Mesenchymal stem cell (in vitro differentiated cells and primary cell): Measurements from ENCODE around the gene WIPF3.

Experiments
- DNase-seq: peaks from one replicate; pipeline ENCODE4 v3.0.0-alpha.2; 2013
- H2AFZ ChIP-seq: one replicate; pipeline ENCODE4 v1.6.1; 2013; ENCODE audit warnings: low read depth, mild to moderate bottlenecking, control low read depth, inconsistent platforms, low read length, moderate library complexity
- H2AK5ac ChIP-seq: 2 replicates; pipeline ENCODE4 v1.6.1; 2013; ENCODE audit warnings: low read length, moderate library complexity, mild to moderate bottlenecking, inconsistent platforms; ENCODE audit not compliant: severe bottlenecking
- H2BK120ac ChIP-seq: one replicate; pipeline ENCODE4 v1.6.1; 2013; ENCODE audit warnings: low read depth, mild to moderate bottlenecking, inconsistent platforms, low read length, moderate library complexity
- H2BK12ac ChIP-seq, 2 experiments: one replicate each; pipeline ENCODE4 v1.6.1; 2013; ENCODE audit warnings: inconsistent platforms in 2 of 2, low read length in 2 of 2, mild to moderate bottlenecking in 2 of 2, moderate library complexity in 2 of 2, control low read depth in 1 of 2
- H2BK15ac ChIP-seq: one replicate; pipeline ENCODE4 v1.6.1; 2013; ENCODE audit warnings: mild to moderate bottlenecking, low read depth, inconsistent platforms; ENCODE audit not compliant: poor library complexity, severe bottlenecking
- H2BK5ac ChIP-seq: 2 replicates; pipeline ENCODE4 v1.6.1; 2013; ENCODE audit warnings: low read depth, mild to moderate bottlenecking, low read length, control low read depth, inconsistent platforms; ENCODE audit not compliant: poor library complexity, severe bottlenecking
- H3K14ac ChIP-seq, 2 experiments: one replicate each; pipeline ENCODE4 v1.6.1; 2013; ENCODE audit warnings: inconsistent platforms in 2 of 2, low read length in 2 of 2, control low read depth in 1 of 2, mild to moderate bottlenecking in 1 of 2, moderate library complexity in 1 of 2
- H3K18ac ChIP-seq, 2 experiments: one replicate each; pipeline ENCODE4 v1.6.1; 2013; ENCODE audit warnings: inconsistent platforms in 2 of 2, low read length in 2 of 2, control low read depth in 1 of 2, low read depth in 1 of 2, mild to moderate bottlenecking in 1 of 2
- H3K23ac ChIP-seq, 2 experiments: one replicate each; pipeline ENCODE4 v1.6.1; 2013; ENCODE audit warnings: inconsistent platforms in 2 of 2, low read length in 2 of 2, mild to moderate bottlenecking in 2 of 2, moderate library complexity in 2 of 2, control low read depth in 1 of 2
- H3K27ac ChIP-seq: 2 replicates; pipeline ENCODE4 v1.5.1; 2013; ENCODE audit warnings: mild to moderate bottlenecking, moderate library complexity, low read length, control low read depth, inconsistent platforms; ENCODE audit not compliant: poor library complexity, severe bottlenecking
- H3K27me3 ChIP-seq, 2 experiments: 2 replicates each; pipeline versions ENCODE4 v1.6.1 to v1.7.0; 2013; ENCODE audit warnings: low read length in 2 of 2, mild to moderate bottlenecking in 2 of 2, moderate library complexity in 2 of 2, control low read depth in 1 of 2, inconsistent platforms in 1 of 2; ENCODE audit not compliant: control insufficient read depth in 1 of 2, insufficient read depth in 1 of 2
- H3K36me3 ChIP-seq, 2 experiments: 2 replicates each; pipeline versions ENCODE4 v1.6.1 to v1.7.0; 2013; ENCODE audit warnings: low read length in 2 of 2, control low read depth in 1 of 2, inconsistent platforms in 1 of 2, low read depth in 1 of 2, mild to moderate bottlenecking in 1 of 2; ENCODE audit not compliant: insufficient read depth in 2 of 2, control insufficient read depth in 1 of 2
- H3K4ac ChIP-seq, 2 experiments: one replicate each; pipeline ENCODE4 v1.6.1; 2013; ENCODE audit warnings: inconsistent platforms in 2 of 2, low read length in 2 of 2, mild to moderate bottlenecking in 2 of 2, moderate library complexity in 2 of 2, control low read depth in 1 of 2, low read depth in 1 of 2
- H3K4me1 ChIP-seq: 2 replicates; pipeline ENCODE4 v1.6.1; 2013; ENCODE audit warnings: low read depth, low read length, control low read depth; ENCODE audit not compliant: control insufficient read depth, insufficient read depth
- H3K4me2 ChIP-seq: 2 replicates; pipeline ENCODE4 v1.6.1; 2013; ENCODE audit warnings: low read length, mild to moderate bottlenecking, inconsistent platforms; ENCODE audit not compliant: poor library complexity, severe bottlenecking
- H3K4me3 ChIP-seq, 2 experiments: 2 replicates each; pipeline versions ENCODE4 v1.5.1 to v1.7.0; 2013; ENCODE audit warnings: low read length in 2 of 2, mild to moderate bottlenecking in 2 of 2, control low read depth in 1 of 2, low read depth in 1 of 2; ENCODE audit not compliant: insufficient read depth in 1 of 2
- H3K79me1 ChIP-seq: replicated peaks from 2 replicates; pipeline ENCODE4 v1.6.1; 2013; ENCODE audit warnings: mild to moderate bottlenecking, control low read depth, low read length, inconsistent platforms; ENCODE audit not compliant: poor library complexity, severe bottlenecking
- H3K9ac ChIP-seq: 2 replicates; pipeline ENCODE4 v1.7.0; 2013; ENCODE audit warnings: mild to moderate bottlenecking, low read length, moderate library complexity
- H3K9me3 ChIP-seq: 2 replicates; pipeline ENCODE4 v1.7.0; 2013; ENCODE audit warnings: mild to moderate bottlenecking, low read length; ENCODE audit not compliant: control insufficient read depth
- H4K8ac ChIP-seq: one replicate; pipeline ENCODE4 v1.6.1; 2013; ENCODE audit warnings: inconsistent platforms, mild to moderate bottlenecking, low read length, moderate library complexity
- H4K91ac ChIP-seq: one replicate; pipeline ENCODE4 v1.6.1; 2013; ENCODE audit warnings: mild to moderate bottlenecking, low read length, inconsistent platforms
- WGBS: methylation state at CpG from one replicate; pipeline ENCODE4 v1.1.7; 2013; ENCODE audit warnings: mixed read lengths; 5-methylcytosine and 5-hydroxymethylcytosine counted together

The WIPF3 gene

DNA sequence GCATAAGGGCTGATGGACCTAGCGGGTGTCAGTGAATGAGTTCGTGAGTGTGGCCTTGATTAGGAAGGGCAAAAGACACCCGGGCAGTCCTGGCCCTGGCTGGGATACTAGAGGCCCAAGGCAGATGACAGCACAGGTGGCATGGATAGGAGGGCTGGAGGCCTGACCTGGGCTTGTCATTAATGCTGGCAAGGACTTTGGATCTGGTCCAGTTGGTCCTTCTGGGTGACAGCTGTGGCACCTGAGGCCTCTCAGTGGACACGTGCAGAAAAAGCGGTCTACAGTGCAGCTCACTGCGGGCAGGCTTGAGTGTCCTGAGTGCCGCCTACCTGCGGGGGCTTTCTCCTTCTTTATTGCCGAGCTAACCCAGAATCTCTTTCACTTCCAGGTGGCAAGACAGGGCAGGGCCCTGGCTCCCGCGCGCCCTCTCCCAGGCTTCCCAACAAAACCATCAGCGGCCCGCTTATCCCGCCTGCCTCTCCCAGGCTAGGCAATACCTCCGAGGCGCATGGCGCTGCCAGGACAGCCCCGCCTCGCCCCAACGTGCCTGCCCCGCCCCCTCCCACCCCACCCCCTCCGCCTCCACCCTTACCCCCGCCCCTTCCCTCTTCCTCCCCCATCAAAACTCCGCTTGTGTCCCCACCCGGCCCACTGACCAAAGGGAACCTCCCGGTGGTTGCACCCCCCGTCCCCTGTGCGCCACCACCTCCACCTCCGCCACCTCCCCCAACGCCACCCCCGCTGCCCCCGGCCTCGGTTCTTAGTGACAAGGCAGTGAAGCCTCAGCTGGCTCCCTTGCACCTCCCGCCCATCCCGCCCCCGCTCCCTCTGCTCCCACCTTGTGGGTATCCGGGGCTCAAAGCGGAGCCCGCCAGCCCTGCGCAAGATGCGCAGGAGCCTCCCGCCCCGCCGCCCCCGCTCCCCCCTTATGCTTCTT is 77.4 kb downstream of the WIPF3 start:
- H2BK12ac ChIP-seq, result no peak overlapping the region
- H4K91ac ChIP-seq, result no peak overlapping the region
- H3K14ac ChIP-seq, result peak overlapping the region in 1 of 2 experiments; percentile 22
- DNase-seq, result no peak
- H3K79me1 ChIP-seq, result no peaks in the 10 kb centered on the region
- peaks cover 2% of the 10 kb centered on the region for H3K4me1 ChIP-seq
- no peak overlapping the region for H2AFZ ChIP-seq
- H3K18ac ChIP-seq, result no peak overlapping the region
- H3K4ac ChIP-seq, result no peak overlapping the region
- no peak overlapping the region for H3K27ac ChIP-seq
- no peaks in the 10 kb centered on the region for H3K36me3 ChIP-seq
- peaks cover 4 to 9% of the 10 kb centered on the region in 2 experiments for H3K27me3 ChIP-seq
- WGBS, result 16% methylated on average over 32 of the region's 46 CpGs
- H2BK120ac ChIP-seq, result no peak overlapping the region
- no peak overlapping the region for H3K4me2 ChIP-seq
- no peak overlapping the region for H3K4me3 ChIP-seq
- no peak overlapping the region for H2BK15ac ChIP-seq
- H2BK5ac ChIP-seq, result no peak overlapping the region
- H4K8ac ChIP-seq, result no peak overlapping the region
- peak overlapping the region in 1 of 2 experiments; percentile 43 for H3K23ac ChIP-seq
- no peak overlapping the region for H3K9ac ChIP-seq
- H3K9me3 ChIP-seq, result no peaks in the 10 kb centered on the region
- H2AK5ac ChIP-seq, result no peak overlapping the region

- no peak for DNase-seq
- no peaks in the 10 kb centered on the region for H3K36me3 ChIP-seq
- WGBS, result 34% methylated on average over 27 of the region's 28 CpGs
These were observed 78.3 kb downstream of the WIPF3 start for GRCh38 chr7:29884399-29885272.

GRCh38 chr7:29885626-29886025 is 79.3 kb downstream of the WIPF3 start:
- no peak overlapping the region for H3K27ac ChIP-seq
- no peak overlapping the region for H3K4ac ChIP-seq
- H2BK120ac ChIP-seq, result no peak overlapping the region
- H3K14ac ChIP-seq, result no peak overlapping the region
- no peak overlapping the region for H2BK12ac ChIP-seq
- DNase-seq, result no peak
- no peak overlapping the region for H4K91ac ChIP-seq
- H2BK15ac ChIP-seq, result no peak overlapping the region
- H3K79me1 ChIP-seq, result no peaks in the 10 kb centered on the region
- H3K9me3 ChIP-seq, result no peaks in the 10 kb centered on the region
- no peaks in the 10 kb centered on the region for H3K36me3 ChIP-seq
- no peak overlapping the region for H3K23ac ChIP-seq
- H3K18ac ChIP-seq, result no peak overlapping the region
- H2AK5ac ChIP-seq, result no peak overlapping the region
- peaks cover 4 to 9% of the 10 kb centered on the region in 2 experiments for H3K27me3 ChIP-seq
- H3K4me1 ChIP-seq, result peaks cover 2% of the 10 kb centered on the region
- H4K8ac ChIP-seq, result no peak overlapping the region
- 100% methylated on average over 1 of the region's 3 CpGs for WGBS
- H3K4me3 ChIP-seq, result no peak overlapping the region
- H3K4me2 ChIP-seq, result no peak overlapping the region
- no peak overlapping the region for H3K9ac ChIP-seq
- H2AFZ ChIP-seq, result no peak overlapping the region
- H2BK5ac ChIP-seq, result no peak overlapping the region

More at GRCh38 chr7:29884399-29885272, 78.3 kb downstream of the WIPF3 start:
- H3K27ac ChIP-seq, result no peak overlapping the region
- peaks cover 4 to 9% of the 10 kb centered on the region in 2 experiments for H3K27me3 ChIP-seq
- no peaks in the 10 kb centered on the region for H3K79me1 ChIP-seq
- no peak overlapping the region for H2BK5ac ChIP-seq
- no peak overlapping the region for H2BK120ac ChIP-seq
- H2AFZ ChIP-seq, result no peak overlapping the region
- H3K14ac ChIP-seq, result no peak overlapping the region
- H2BK15ac ChIP-seq, result no peak overlapping the region
- no peak overlapping the region for H3K18ac ChIP-seq
- H3K4me2 ChIP-seq, result no peak overlapping the region
- no peak overlapping the region for H2BK12ac ChIP-seq
- H4K8ac ChIP-seq, result no peak overlapping the region
- H2AK5ac ChIP-seq, result no peak overlapping the region
- no peak overlapping the region for H4K91ac ChIP-seq
- H3K4me1 ChIP-seq, result peaks cover 2% of the 10 kb centered on the region
- H3K9me3 ChIP-seq, result no peaks in the 10 kb centered on the region
- no peak overlapping the region for H3K9ac ChIP-seq
- no peak overlapping the region for H3K4ac ChIP-seq
- H3K4me3 ChIP-seq, result no peak overlapping the region
- H3K23ac ChIP-seq, result peak overlapping the region in 1 of 2 experiments; percentile 57

DNA sequence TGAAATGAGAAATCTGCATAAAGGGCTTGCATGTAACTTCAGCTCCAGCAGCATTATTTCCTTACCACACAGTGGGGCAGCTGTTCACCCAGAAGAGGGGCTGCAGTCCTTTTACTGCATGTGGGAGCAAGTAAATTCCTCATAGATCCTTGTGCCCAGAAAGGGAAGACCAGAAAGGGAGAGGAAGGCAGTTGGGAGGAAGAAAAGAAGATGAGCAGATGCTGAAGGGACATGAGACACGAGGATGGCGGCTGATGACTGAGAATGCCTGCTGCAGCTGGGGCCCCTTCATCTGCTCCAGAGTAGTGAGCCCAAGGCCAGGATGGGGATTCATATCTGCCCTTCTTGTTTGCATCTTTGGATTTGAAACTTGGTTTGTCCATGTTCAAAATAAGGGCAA is 80.5 kb downstream of the WIPF3 start:
- no peak overlapping the region for H3K4ac ChIP-seq
- no peak for DNase-seq
- no peaks in the 10 kb centered on the region for H3K9me3 ChIP-seq
- peaks cover 5 to 9% of the 10 kb centered on the region in 2 experiments for H3K27me3 ChIP-seq
- H3K4me2 ChIP-seq, result no peak overlapping the region
- H4K8ac ChIP-seq, result no peak overlapping the region
- H2BK120ac ChIP-seq, result no peak overlapping the region
- no peak overlapping the region for H2BK5ac ChIP-seq
- H3K9ac ChIP-seq, result no peak overlapping the region
- no peak overlapping the region for H2AFZ ChIP-seq
- H3K79me1 ChIP-seq, result no peaks in the 10 kb centered on the region
- H3K14ac ChIP-seq, result no peak overlapping the region
- no peaks in the 10 kb centered on the region for H3K36me3 ChIP-seq
- no peak overlapping the region for H3K18ac ChIP-seq
- 96% methylated on average over 2 of the region's 2 CpGs for WGBS
- no peak overlapping the region for H3K4me3 ChIP-seq
- H2BK15ac ChIP-seq, result no peak overlapping the region
- H2BK12ac ChIP-seq, result no peak overlapping the region
- no peak overlapping the region for H2AK5ac ChIP-seq
- H3K27ac ChIP-seq, result no peak overlapping the region
- peaks cover under 1% of the 10 kb centered on the region for H3K4me1 ChIP-seq
- no peak overlapping the region for H3K23ac ChIP-seq
- H4K91ac ChIP-seq, result no peak overlapping the region
